Fibroblast of skin of abdomen (primary cell): ENCODE results near the gene USP10.

Source experiments
- DNase-seq: peaks from one replicate; pipeline ENCODE4 v3.0.0-alpha.2; 2013

The USP10 gene

DNA sequence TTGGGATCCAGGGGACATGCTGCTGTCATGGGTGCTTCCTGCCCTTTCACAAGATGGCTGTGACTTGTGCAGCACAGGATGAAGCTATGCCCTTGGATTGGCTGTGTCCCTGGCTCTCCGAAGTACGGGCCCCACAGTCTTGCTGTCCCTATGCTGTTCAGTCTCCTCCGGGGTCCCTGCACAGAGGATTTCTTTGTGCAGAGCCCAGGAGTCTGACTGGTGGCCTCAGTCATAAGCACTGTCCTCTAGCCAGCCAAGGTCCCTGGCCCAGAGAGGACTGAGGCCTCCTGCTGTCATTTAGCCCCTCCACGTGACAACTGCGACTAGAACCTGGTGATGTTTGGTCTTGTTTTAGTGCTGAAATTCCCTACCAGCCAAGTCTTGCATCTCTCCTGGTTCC, 77.6 kb downstream of the USP10 start:
- DNase-seq: no peak

- no peak for DNase-seq
Observed at GRCh38 chr16:84778720-84779119, 78.9 kb downstream of the USP10 start.

GRCh38 chr16:84780063-84780462, 80.3 kb downstream of the USP10 start:
- no peak for DNase-seq

DNA sequence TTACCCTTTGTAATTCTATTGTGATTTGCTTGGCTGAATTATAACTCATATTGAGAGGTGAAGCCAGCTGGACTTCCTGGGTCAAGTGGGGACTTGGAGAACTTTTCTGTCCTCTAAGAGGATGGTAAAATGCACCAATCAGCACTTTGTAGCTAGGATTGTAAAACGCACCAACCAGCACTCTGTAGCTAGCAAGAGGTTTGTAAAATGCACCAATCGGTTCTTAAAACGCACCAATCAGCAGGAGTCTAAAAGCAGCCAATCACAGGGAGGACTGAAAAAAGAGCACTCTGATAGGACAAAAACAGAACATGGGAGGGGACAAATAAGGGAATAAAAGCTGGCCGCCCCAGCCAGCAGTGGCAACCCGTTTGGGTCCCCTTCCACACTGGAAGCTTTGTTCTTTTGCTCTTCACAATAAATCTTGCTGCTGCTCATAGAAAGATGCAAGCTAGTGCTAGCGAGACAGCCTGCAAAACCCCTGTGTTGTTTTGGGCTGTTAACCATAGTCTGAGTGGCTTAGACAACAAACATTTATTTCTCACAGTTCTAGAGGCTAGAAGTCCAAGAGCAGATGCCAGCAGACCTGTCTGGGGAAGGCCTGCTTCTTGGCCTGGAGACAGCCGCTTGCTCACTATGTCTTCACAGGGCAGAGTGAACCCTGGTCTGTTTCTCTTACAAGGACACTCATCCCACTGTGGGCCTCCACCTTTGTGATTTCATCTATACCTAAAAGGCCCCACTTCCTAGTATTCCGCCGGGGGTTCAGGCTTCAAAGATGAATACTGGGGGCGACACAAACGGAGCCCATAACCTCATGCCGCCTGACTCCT, 81.0 kb downstream of the USP10 start:
- no peak for DNase-seq

- no peak for DNase-seq
Observed at GRCh38 chr16:84782846-84783245, 83.0 kb downstream of the USP10 start.

- DNase-seq: peak; percentile 89
Observed at GRCh38 chr16:84785843-84786581, 86.2 kb downstream of the USP10 start.

DNA sequence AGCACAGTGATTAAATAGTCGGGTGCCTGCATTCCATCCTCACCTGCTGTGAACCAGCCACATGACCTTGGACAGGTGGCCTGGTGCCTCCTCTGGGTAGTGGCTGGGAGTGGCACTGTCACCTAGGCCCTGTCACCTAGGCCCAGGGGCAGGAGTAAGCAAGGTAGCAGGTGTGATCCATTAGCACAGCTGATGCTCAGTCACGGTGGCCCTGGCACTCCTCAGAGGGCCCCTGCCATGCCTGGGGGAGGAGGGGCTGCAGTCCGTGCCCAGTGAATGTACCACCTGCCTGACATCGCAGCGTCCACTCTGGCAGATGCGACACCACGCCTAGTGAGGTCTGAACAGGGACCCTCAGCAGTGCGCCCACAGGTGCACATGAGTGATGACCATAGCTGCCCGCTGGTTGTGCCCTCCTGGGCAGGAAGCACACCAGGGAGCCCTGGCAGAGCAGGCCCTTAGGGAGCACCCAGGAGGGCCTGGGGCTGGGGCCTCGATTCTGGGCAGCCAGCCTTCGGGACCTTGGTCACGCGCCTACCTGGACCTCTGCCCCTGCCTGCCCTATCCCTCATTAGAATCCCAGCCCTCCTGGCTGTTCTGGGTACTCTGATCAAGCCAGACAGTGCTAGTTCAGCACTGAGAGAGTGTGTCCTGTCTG, 86.9 kb downstream of the USP10 start:
- DNase-seq: no peak

- no peak for DNase-seq
Observed at GRCh38 chr16:84787263-84787622, 87.4 kb downstream of the USP10 start.

- DNase-seq: peak; percentile 89
Observed at GRCh38 chr16:84788920-84789391, 89.2 kb downstream of the USP10 start.

DNA sequence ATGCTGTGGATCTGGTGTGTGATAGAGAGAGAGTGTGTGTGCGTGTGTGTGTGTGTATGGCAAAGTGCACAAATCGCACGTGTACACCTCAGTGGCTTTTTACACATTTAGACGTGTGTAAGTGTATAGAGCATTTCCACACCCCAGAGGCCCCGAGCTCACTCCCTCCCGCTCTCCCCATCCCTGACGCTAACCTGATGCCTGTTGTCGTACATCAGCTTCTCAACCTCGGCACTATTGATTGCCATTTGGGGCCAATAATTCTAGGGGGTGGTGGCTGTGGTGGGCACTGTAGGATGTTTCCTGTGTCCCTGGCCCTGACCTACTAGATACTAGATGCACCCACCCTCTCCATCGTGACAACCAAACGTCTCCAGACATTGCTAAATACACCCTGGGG, 89.6 kb downstream of the USP10 start:
- DNase-seq: no peak

GRCh38 chr16:84790301-84790700, 90.5 kb downstream of the USP10 start:
- DNase-seq: no peak

DNA sequence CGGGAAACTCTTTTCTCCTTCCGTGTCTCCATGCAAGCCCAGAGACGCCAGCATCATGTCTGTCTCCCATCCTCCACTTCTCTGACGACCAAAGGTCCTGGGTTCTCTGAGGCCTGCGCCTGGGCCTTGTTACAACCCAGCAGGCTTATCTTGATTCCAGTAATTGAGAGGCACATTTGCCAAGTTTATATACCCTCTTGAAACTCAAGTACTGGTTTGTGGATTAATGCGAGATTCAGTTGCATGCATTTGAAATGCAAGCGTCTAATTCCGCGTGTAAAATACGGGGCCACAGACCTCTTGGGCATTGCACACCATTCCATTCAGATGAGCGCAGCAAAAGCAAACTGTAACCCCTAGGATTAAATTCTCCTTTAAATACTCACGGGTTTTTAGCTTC, 91.3 kb downstream of the USP10 start:
- peak; percentile 28 for DNase-seq

DNA sequence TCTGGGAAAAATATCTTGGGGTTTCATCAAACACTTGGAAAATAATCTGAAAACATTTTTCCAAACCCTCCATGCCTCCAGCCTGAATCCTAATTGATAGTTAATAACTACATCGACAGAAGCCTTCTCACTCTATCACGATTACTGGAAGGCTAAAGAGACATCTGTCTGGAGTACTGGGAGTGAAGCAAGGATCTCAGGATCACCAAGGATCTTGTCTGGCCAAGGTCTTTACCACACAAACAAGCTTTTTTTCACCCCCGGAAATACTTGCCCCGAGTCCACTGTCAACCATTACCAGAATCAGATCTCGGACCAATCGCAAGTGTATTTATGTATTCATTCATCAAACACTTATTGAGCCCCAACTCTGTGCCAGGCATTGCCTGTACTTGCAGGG, 91.7 kb downstream of the USP10 start:
- no peak for DNase-seq

DNA sequence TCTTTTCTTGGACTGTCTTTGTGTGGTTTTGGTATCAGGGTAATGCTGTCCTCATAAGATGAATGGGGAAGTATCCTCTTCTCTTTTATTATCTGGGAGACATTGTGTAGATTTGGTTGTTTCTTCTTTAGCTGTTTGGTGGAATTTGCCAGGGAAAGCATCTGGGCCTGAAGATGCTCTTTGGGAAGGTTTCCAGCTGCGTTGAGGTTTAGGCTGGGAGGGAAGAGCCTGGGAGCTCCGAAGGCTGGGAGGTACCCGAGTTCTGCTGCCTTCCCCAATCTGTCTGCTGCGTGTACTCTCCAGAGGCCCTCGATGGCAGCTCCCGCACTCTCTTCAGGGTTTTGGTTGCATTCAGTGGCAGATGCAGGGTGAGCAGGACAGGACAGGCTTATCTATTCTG, 94.4 kb downstream of the USP10 start:
- peak; percentile 21 for DNase-seq

GRCh38 chr16:84794626-84795025, 94.8 kb downstream of the USP10 start:
- DNase-seq: no peak

GRCh38 chr16:84795329-84796053, 95.7 kb downstream of the USP10 start:
- DNase-seq: peak; percentile 87

DNA sequence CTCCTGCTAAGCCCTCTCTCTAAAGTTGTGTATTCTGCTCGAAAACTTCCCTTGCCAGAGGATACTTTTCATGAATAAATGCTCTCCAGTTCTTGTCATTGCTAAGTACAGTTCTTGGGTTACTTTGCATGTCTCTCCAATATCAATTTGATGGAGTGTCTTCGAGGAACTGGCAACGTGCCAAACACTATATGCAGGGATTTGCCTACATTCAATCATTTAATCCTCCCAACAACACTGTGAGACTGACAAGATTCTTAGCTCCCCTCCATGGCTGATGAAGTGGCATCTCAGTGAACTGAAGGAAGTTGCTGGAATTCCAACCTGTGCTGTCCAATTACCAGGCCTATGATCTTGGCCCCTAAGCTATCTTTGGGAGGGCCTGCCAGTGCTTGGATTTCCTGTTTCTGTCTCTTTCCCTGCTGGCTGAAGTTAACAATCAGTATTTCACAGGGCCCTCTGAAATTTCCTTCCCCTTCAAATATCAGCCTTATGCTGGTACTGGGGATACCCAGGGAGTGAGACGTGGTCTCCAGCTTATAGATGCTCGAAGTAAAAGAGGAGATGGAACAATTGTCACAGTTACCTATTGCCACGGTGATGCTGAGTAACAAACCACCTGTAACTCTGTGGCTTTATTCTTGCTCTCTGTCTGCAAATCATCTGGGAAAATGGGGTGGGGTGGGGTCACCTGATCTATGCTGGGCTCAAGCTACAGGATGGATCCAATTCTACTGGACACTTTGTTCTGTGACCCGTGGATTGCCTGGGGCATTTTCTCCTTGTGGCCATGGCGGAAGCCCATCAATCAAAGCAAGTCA, 100.6 kb downstream of the USP10 start:
- no peak for DNase-seq

DNA sequence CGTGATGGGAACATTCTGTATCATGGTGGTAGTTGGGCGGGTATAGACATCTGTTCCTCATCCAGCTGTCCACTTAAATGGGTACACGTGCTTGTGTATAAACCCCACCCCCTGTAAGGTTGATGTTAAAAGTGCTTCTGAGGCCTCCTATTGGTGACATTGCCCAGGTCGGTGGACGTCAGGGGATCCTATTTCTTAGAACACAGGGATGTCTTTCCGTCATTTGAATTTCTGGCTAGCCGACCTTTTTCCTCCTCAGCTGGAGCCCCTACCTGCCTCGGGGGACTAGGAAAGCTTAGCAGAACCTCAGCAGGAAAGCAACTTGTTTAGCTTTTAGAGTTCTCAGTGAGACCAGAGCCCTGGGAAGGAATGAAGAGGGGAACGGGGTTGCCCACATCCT, 103.3 kb downstream of the USP10 start:
- no peak for DNase-seq

DNA sequence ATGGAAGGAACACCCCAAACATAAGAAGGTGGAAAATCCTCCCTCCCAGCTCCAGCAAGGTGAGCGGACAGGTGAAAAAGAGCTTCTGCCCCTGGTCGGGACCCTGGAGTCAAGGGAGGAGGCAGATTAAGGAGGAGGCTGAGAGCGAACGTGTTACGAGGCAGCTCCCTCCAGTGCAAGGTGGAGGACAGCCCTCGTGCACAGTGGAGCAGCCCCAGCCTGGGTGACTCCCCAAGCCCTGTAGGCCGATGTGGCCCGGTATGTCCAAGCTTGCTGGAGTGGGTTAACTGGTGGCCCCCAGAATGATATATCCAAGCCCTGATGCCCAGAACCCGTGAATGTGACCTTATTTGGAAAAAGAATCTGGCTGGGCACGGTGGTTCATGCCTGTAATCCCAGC, 104.5 kb downstream of the USP10 start:
- DNase-seq: no peak

GRCh38 chr16:84806256-84806889, 106.6 kb downstream of the USP10 start:
- peak; percentile 86 for DNase-seq

DNA sequence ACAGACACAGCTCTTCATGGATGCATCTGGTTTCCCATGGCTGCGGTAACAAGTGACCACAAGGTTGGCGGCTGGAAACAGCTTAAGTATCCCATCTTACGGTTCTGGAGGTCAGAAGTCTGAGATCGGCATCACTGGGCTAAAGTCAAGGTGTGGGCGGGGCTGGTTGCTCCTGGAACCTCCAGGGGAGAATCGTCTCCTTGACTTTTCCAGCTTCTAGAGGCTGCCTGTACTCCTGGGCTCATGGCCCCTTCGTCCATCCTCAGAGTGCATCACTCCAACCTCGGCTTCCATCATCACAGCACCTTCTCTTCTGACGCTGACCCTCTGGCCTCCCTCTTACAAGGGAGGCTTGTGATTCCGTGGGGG, 107.1 kb downstream of the USP10 start:
- DNase-seq: no peak
